SK-N-SH (cell line): ENCODE data around the gene MSH6.
A peak's percentile ranks its signal among the peaks of the same experiment; 100 is the strongest.

Source experiments
- CTCF ChIP-seq: fragments of 200-600 bp; sonication (generic); IDR thresholded peaks from 2 replicates; pipeline ENCODE4 v1.6.1; 2017; ENCODE audit warnings: antibody characterized with exemption, mild to moderate bottlenecking, moderate library complexity
- EZH2phosphoT487 ChIP-seq: fragments of 200-600 bp; sonication (generic); IDR thresholded peaks from 2 replicates; pipeline ENCODE4 v1.6.1; 2017; ENCODE audit warnings: low read depth, mixed run types, mild to moderate bottlenecking, antibody characterized with exemption, moderate library complexity, borderline replicate concordance
- FOXJ3 ChIP-seq: sonication (generic); formaldehyde crosslinking; IDR thresholded peaks from 2 replicates; pipeline ENCODE4 v1.5.1; 2020; ENCODE audit warnings: mild to moderate bottlenecking, missing genetic modification reagents
- JUND ChIP-seq: IDR thresholded peaks from 2 replicates; pipeline ENCODE4 v1.4.0; 2012
- MAX ChIP-seq: IDR thresholded peaks from 2 replicates; pipeline ENCODE4 v1.4.0; 2012; ENCODE audit warnings: low read depth
- POLR2AphosphoS5 ChIP-seq: IDR thresholded peaks from 2 replicates; pipeline ENCODE4 v1.6.1; 2012; ENCODE audit warnings: low read depth, low read length
- RCOR1 ChIP-seq: fragments of 150-350 bp; IDR thresholded peaks from 2 replicates; pipeline ENCODE4 v1.6.1; 2017; ENCODE audit warnings: antibody characterized with exemption, low read length
- RFX5 ChIP-seq: IDR thresholded peaks from 2 replicates; pipeline ENCODE4 v1.6.1; 2012; ENCODE audit warnings: mild to moderate bottlenecking, improper control_type of control experiment, low read length
- RXRA ChIP-seq: IDR thresholded peaks from 2 replicates; pipeline ENCODE4 v1.4.0; 2012; ENCODE audit warnings: low read depth, mild to moderate bottlenecking, borderline replicate concordance
- TAF1 ChIP-seq: IDR thresholded peaks from 2 replicates; pipeline ENCODE4 v1.6.1; 2012; ENCODE audit warnings: low read depth, mild to moderate bottlenecking, low read length, moderate library complexity, borderline replicate concordance
- USF2 ChIP-seq: fragments of 150-350 bp; IDR thresholded peaks from 2 replicates; pipeline ENCODE4 v1.6.1; 2017; ENCODE audit warnings: antibody characterized with exemption, low read length, low read depth, borderline replicate concordance
- YY1 ChIP-seq: IDR thresholded peaks from 2 replicates; pipeline ENCODE4 v1.4.0; 2012; ENCODE audit warnings: low read depth, mild to moderate bottlenecking

DNA sequence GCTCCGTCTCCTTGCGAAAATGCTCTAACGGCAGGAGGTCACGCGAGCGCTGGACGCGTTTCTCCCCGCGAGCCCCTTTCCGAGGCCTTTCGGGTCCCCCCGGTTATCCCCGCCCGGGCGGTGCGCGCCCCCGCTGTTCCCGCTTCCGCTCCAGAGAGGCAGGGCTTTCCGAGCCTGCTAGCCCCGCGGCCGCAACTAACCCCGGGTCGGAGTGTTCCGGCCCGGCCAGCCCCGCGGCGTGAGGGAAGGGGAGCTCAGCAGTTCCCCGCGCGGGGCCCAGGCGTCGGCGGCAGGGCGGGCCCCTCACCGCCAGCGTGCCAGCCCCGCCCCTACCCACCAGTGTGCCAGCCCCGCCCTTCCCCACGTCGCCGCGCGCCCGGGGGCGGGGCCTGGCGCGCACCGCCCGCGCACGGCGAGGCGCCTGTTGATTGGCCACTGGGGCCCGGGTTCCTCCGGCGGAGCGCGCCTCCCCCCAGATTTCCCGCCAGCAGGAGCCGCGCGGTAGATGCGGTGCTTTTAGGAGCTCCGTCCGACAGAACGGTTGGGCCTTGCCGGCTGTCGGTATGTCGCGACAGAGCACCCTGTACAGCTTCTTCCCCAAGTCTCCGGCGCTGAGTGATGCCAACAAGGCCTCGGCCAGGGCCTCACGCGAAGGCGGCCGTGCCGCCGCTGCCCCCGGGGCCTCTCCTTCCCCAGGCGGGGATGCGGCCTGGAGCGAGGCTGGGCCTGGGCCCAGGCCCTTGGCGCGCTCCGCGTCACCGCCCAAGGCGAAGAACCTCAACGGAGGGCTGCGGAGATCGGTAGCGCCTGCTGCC is at the start of gene MSH6:
- 0 out of 2 replicates have a peak, but pooled peaks have one; percentile 9 for TF ChIP-seq CTCF
- no peak for TF ChIP-seq JUND
- TF ChIP-seq POLR2AphosphoS5: peak; percentile 78
- no peak for TF ChIP-seq YY1
- no peak for TF ChIP-seq USF2
- peak; percentile 59 for TF ChIP-seq TAF1
- TF ChIP-seq MAX: peak; percentile 90; the same call in 1 of the 2 replicates
- no peak for TF ChIP-seq RCOR1
- peak; percentile 54; the same call in 1 of the 2 replicates for TF ChIP-seq RFX5
- no peak for TF ChIP-seq EZH2phosphoT487
- no peak for TF ChIP-seq RXRA
- 0 out of 2 replicates have a peak, but pooled peaks have one; percentile 40 for TF ChIP-seq FOXJ3 (CRISPR knock-in tag)
